Progenitor cell of endocrine pancreas (in vitro differentiated cells): ENCODE measurements around the gene ATP2A1. TPM values are rescaled to one million over a fixed set of nuclear protein-coding genes. Genes with fewer than 3 reads are reported as not detected.

Experiments
- DNase-seq: peaks from one replicate; pipeline ENCODE4 v3.0.0; 2021; ENCODE audit warnings: low spot score; ENCODE audit not compliant: unreplicated experiment
- H3K27ac Mint-ChIP-seq: 2 replicates; pipeline ENCODE4 v1.8.0; 2021; ENCODE audit warnings: mild to moderate bottlenecking, moderate library complexity, mixed read lengths
- H3K27me3 Mint-ChIP-seq: 2 replicates; pipeline ENCODE4 v1.8.0; 2021; ENCODE audit warnings: mixed read lengths
- H3K36me3 Mint-ChIP-seq: 2 replicates; pipeline ENCODE4 v1.8.0; 2022; ENCODE audit warnings: mixed read lengths; ENCODE audit not compliant: insufficient read depth
- H3K4me1 Mint-ChIP-seq: 2 replicates; pipeline ENCODE4 v1.8.0; 2021; ENCODE audit warnings: low read depth, mixed read lengths
- H3K4me3 Mint-ChIP-seq: 2 replicates; pipeline ENCODE4 v1.8.0; 2021; ENCODE audit warnings: low read depth, mild to moderate bottlenecking, moderate library complexity, mixed read lengths
- H3K9me3 Mint-ChIP-seq: 2 replicates; pipeline ENCODE4 v1.8.0; 2021; ENCODE audit warnings: low read depth, mixed read lengths
- CTCF ChIP-seq: fragments of 200-600 bp; sonication (generic); IDR thresholded peaks from one replicate; pipeline ENCODE4 v1.5.0; 2021; ENCODE audit warnings: antibody characterized with exemption, mild to moderate bottlenecking; ENCODE audit not compliant: unreplicated experiment
- total RNA-seq: library from RNA; stranded (reverse); gene quantifications from 2 replicates; pipeline ENCODE4 v1.2.1, GENCODE V29; 2021

The ATP2A1 gene
- total RNA-seq, 1 donor from 2014 or later = 3.0 TPM

GRCh38 chr16:28905800-28906372 is 27.6 kb downstream of the ATP2A1 start:
- H3K36me3 Mint-ChIP-seq = no peaks in the 10 kb centered on the region
- DNase-seq = no peak
- no peaks in the 10 kb centered on the region for H3K9me3 Mint-ChIP-seq
- no peaks in the 10 kb centered on the region for H3K4me1 Mint-ChIP-seq
- TF ChIP-seq CTCF = no peak
- H3K4me3 Mint-ChIP-seq = no peak overlapping the region
- H3K27me3 Mint-ChIP-seq = no peaks in the 10 kb centered on the region
- no peak overlapping the region for H3K27ac Mint-ChIP-seq

GRCh38 chr16:28910086-28911031 is 32.1 kb downstream of the ATP2A1 start:
- Mint-ChIP-seq H3K4me1 (no peaks in the 10 kb centered on the region), H3K4me3 (no peak overlapping the region), H3K27ac (no peak overlapping the region), H3K9me3 (no peaks in the 10 kb centered on the region), H3K36me3 (peaks cover 5% of the 10 kb centered on the region), H3K27me3 (no peaks in the 10 kb centered on the region)
- no peak for DNase-seq
- TF ChIP-seq CTCF = no peak

GRCh38 chr16:28912558-28912957 is 34.3 kb downstream of the ATP2A1 start:
- H3K27ac Mint-ChIP-seq = no peak overlapping the region

GRCh38 chr16:28913946-28914724 is 35.8 kb downstream of the ATP2A1 start:
- H3K9me3 Mint-ChIP-seq = no peaks in the 10 kb centered on the region
- no peak for TF ChIP-seq CTCF
- no peak for DNase-seq
- H3K27ac Mint-ChIP-seq = no peak overlapping the region
- H3K4me1 Mint-ChIP-seq = no peaks in the 10 kb centered on the region
- H3K27me3 Mint-ChIP-seq = no peaks in the 10 kb centered on the region
- H3K4me3 Mint-ChIP-seq = no peak overlapping the region
- H3K36me3 Mint-ChIP-seq = peaks cover 10% of the 10 kb centered on the region

More at GRCh38 chr16:28912558-28912957, 34.3 kb downstream of the ATP2A1 start:
- Mint-ChIP-seq H3K4me3 (no peak overlapping the region), H3K36me3 (peaks cover 10% of the 10 kb centered on the region), H3K4me1 (no peaks in the 10 kb centered on the region), H3K27me3 (no peaks in the 10 kb centered on the region), H3K9me3 (no peaks in the 10 kb centered on the region)
- TF ChIP-seq CTCF = no peak
- no peak for DNase-seq

GRCh38 chr16:28915181-28915580 is 36.9 kb downstream of the ATP2A1 start:
- TF ChIP-seq CTCF = no peak
- Mint-ChIP-seq H3K4me3 (no peak overlapping the region), H3K27me3 (no peaks in the 10 kb centered on the region), H3K36me3 (peaks cover 12% of the 10 kb centered on the region), H3K4me1 (no peaks in the 10 kb centered on the region), H3K27ac (no peak overlapping the region), H3K9me3 (no peaks in the 10 kb centered on the region)
- DNase-seq = no peak
